CD8-positive, alpha-beta memory T cell (primary cell): ENCODE data around the gene SCAP. TPM values are rescaled to one million over a fixed set of nuclear protein-coding genes. Genes with fewer than 3 reads are reported as not detected.

Source experiments
- CTCF ChIA-PET: fragments of 350-600 bp; sonication (Branson Sonifier 250); formaldehyde crosslinking; loops from one replicate; lab custom pipeline; 2021; ENCODE audit warnings: antibody characterized with exemption; lab: Charles Lee
- POLR2A ChIA-PET: fragments of 350-600 bp; sonication (Branson Sonifier 250); formaldehyde crosslinking; loops from one replicate; lab custom pipeline; 2021; ENCODE audit warnings: antibody characterized with exemption; lab: Charles Lee
- DNase-seq, 5 donors: peaks; one replicate each; pipeline versions ENCODE4 v3.0.0 to v3.0.0-alpha.2; 2020 to 2022; ENCODE audit warnings: mixed read lengths in 1 of 5
- H3K27ac ChIP-seq: one replicate; pipeline ENCODE4 v1.7.0; 2013; ENCODE audit warnings: low read depth, mild to moderate bottlenecking, low read length, moderate library complexity
- H3K27me3 ChIP-seq: 2 replicates; pipeline ENCODE4 v1.7.0; 2013; ENCODE audit warnings: low read length, mild to moderate bottlenecking; ENCODE audit not compliant: insufficient read depth, poor library complexity, severe bottlenecking
- H3K36me3 ChIP-seq: 2 replicates; pipeline ENCODE4 v1.7.0; 2013; ENCODE audit warnings: mild to moderate bottlenecking, low read length, moderate library complexity; ENCODE audit not compliant: insufficient read depth
- H3K4me1 ChIP-seq: 2 replicates; pipeline ENCODE4 v1.7.0; 2013; ENCODE audit warnings: mild to moderate bottlenecking, low read length, moderate library complexity; ENCODE audit not compliant: insufficient read depth
- H3K4me3 ChIP-seq: 2 replicates; pipeline ENCODE4 v1.7.0; 2013; ENCODE audit warnings: mild to moderate bottlenecking, low read length
- H3K9me3 ChIP-seq: 2 replicates; pipeline ENCODE4 v1.7.0; 2013; ENCODE audit warnings: mild to moderate bottlenecking, low read length
- H3K27ac Mint-ChIP-seq, 8 donors: one replicate each; pipeline ENCODE4 v1.8.0; 2020 to 2021; ENCODE audit warnings: mixed read lengths in 8 of 8, mild to moderate bottlenecking in 6 of 8, inconsistent platforms in 3 of 8, moderate library complexity in 3 of 8
- H3K27me3 Mint-ChIP-seq, 2 donors: one replicate each; pipeline ENCODE4 v1.8.0; 2020 to 2021; ENCODE audit warnings: mixed read lengths in 2 of 2, mild to moderate bottlenecking in 1 of 2, moderate library complexity in 1 of 2
- H3K36me3 Mint-ChIP-seq, 3 donors: one replicate each; pipeline ENCODE4 v1.8.0; 2020 to 2021; ENCODE audit warnings: mixed read lengths in 3 of 3, inconsistent platforms in 1 of 3, mild to moderate bottlenecking in 1 of 3
- H3K4me1 Mint-ChIP-seq, 3 donors: one replicate each; pipeline ENCODE4 v1.8.0; 2020 to 2021; ENCODE audit warnings: mixed read lengths in 3 of 3, inconsistent platforms in 1 of 3, mild to moderate bottlenecking in 1 of 3
- H3K4me3 Mint-ChIP-seq, 7 donors: one replicate each; pipeline ENCODE4 v1.8.0; 2020 to 2021; ENCODE audit warnings: mixed read lengths in 7 of 7, mild to moderate bottlenecking in 6 of 7, moderate library complexity in 4 of 7, inconsistent platforms in 2 of 7
- H3K9me3 Mint-ChIP-seq, 5 donors: one replicate each; pipeline ENCODE4 v1.8.0; 2020 to 2022; ENCODE audit warnings: mixed read lengths in 5 of 5, mild to moderate bottlenecking in 3 of 5, moderate library complexity in 2 of 5, inconsistent platforms in 1 of 5
- polyA plus RNA-seq: library from polyadenylated mRNA; unstranded; fragments of 300-500 nt; fragmentation: Illumina TruSeq; gene quantifications from one replicate; pipeline ENCODE4 v1.2.3, GENCODE V29; 2021
- total RNA-seq, 2 experiments: library from RNA; stranded (reverse); gene quantifications; one replicate each; pipeline ENCODE4 v1.2.3, GENCODE V29; 2021

The SCAP gene
- total and polyA plus RNA-seq, 3 experiments from 2014 or later: 60.3 to 73.4 (median 66.4) TPM

DNA sequence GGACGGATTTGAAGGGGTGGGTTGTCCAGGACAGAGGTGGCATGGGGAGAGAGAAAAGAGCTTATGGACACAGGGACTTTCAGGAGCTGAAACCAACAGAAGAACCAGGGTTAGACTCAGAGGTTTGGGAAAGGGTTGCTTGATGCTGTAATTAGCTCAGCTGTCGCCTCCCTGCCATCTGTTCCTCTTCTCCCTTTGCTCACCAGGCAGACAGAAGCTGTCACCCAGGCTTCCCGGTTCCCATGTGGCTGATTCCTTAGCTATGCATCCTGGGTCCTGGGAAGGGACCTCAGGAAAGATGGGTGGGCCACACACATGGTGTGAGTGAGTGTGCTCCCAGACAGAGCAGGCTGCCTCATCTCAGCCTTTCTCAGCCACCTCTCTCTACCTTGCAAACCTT is 80.9 kb downstream of the SCAP start:
- Mint-ChIP-seq H3K27ac (peak overlapping the region in 7 of 8 donors; percentile 6 to 92 (median 63)), H3K4me3 (no peak overlapping the region), H3K4me1 (peaks cover 25 to 56% (median 41%) of the 10 kb centered on the region in 3 donors), H3K9me3 (no peaks in the 10 kb centered on the region), H3K36me3 (peaks cover 0 to 57% (median 8%) of the 10 kb centered on the region in 3 donors), H3K27me3 (no peaks in the 10 kb centered on the region)
- Histone ChIP-seq H3K27me3 (no peaks in the 10 kb centered on the region), H3K4me1 (peaks cover 8% of the 10 kb centered on the region), H3K4me3 (no peak overlapping the region), H3K9me3 (no peaks in the 10 kb centered on the region), H3K36me3 (peaks cover 15% of the 10 kb centered on the region), H3K27ac (no peak overlapping the region)
- no peak for DNase-seq
- ChIA-PET POLR2A (no interaction called here), CTCF (no interaction called here)

DNA sequence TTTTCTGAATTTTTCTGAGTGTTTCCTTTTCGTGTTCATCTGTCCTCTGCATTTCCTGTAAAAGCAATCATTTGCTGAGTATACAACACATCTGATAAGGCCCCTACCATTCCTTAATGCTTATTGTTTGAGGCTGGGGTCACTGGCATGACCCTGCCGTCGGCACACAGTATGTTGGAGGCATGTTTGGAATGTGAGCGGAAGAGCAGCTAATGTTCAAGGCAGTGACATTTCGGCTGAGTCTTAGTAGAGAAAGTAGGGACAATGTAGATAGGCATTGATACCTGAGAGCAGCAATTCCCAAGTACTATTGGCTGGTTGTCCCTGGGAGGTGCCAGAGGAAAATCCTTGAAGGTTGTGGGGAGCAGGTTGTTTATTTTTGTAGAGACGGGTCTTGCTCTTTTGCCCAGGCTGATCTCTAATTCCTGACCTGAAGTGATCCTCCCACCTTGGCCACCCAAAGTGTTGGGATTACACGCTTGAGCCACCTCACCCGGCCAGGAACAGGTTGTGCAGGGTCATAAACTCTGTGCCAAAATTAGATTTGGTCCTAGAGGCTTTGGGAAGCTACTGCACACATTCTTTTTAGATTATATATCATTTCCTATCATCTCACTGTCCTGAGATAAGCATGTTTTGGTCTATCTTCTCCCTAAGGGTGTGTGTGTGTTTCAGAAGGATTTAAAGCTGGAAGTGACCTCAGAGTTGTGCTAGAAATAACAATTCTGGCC is 81.4 kb downstream of the SCAP start:
- Histone ChIP-seq H3K4me1 (peaks cover 8% of the 10 kb centered on the region), H3K4me3 (no peak overlapping the region), H3K27me3 (no peaks in the 10 kb centered on the region), H3K36me3 (peaks cover 15% of the 10 kb centered on the region), H3K9me3 (no peaks in the 10 kb centered on the region), H3K27ac (no peak overlapping the region)
- ChIA-PET CTCF (no interaction called here), POLR2A (no interaction called here)
- Mint-ChIP-seq H3K9me3 (no peaks in the 10 kb centered on the region), H3K27me3 (no peaks in the 10 kb centered on the region), H3K4me3 (no peak overlapping the region), H3K27ac (peak overlapping the region in 7 of 8 donors; percentile 58 to 92 (median 63)), H3K36me3 (peaks cover 0 to 51% (median 8%) of the 10 kb centered on the region in 3 donors), H3K4me1 (peaks cover 24 to 55% (median 41%) of the 10 kb centered on the region in 3 donors)
- no peak for DNase-seq

DNA sequence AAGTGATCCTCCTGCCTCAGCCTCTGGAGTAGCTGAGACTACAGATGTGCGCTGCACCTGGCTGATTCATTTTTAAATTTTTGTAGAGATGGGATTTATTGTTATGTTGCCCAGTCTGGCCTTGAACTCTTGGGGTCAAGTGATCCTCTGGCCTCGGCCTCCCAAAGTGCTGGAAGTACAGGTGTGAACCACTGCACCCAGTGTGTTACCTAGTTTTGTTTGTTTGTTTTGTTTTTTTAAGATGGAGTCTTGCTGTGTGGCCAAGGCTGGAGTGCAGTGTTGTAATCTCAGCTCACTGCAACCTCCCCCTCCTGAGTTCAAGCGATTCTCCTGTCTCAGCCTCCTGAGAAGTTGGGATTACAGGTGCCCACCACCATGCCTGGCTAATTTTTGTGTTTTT is 82.8 kb downstream of the SCAP start:
- no peaks in the 10 kb centered on the region for H3K27me3 Mint-ChIP-seq
- peaks cover 0 to 43% (median 9%) of the 10 kb centered on the region in 3 donors for H3K36me3 Mint-ChIP-seq
- H3K4me3 Mint-ChIP-seq: peak overlapping the region in 1 of 7 donors; percentile 9
- H3K27me3 ChIP-seq: no peaks in the 10 kb centered on the region
- CTCF ChIA-PET: no interaction called here
- H3K4me1 Mint-ChIP-seq: peaks cover 24 to 54% (median 41%) of the 10 kb centered on the region in 3 donors
- no peaks in the 10 kb centered on the region for H3K9me3 Mint-ChIP-seq
- H3K9me3 ChIP-seq: no peaks in the 10 kb centered on the region
- DNase-seq: no peak
- no peak overlapping the region for H3K27ac ChIP-seq
- POLR2A ChIA-PET: no interaction called here
- peaks cover 8% of the 10 kb centered on the region for H3K4me1 ChIP-seq
- H3K27ac Mint-ChIP-seq: peak overlapping the region in 6 of 8 donors; percentile 21 to 90 (median 50)
- peaks cover 9% of the 10 kb centered on the region for H3K36me3 ChIP-seq
- H3K4me3 ChIP-seq: no peak overlapping the region

DNA sequence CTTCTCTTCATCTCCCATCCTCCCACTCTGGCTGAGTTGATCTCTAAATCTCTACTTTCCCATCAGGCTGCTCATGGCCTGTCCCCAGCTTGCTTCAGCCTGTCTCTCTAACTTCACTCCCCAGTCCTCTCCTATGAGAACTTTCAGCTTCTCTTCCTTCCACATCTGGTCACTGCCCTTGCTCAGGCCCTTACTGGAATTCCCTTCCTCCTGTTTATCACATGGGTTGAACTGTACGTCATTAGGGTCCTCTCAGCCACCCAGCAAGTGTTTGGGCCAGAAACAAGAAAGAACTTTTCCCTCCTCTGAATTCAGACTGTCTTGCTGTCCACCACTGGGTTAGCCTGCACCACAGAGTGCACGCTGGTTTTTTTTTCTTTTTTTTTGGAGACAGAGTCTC is 89.9 kb downstream of the SCAP start:
- Mint-ChIP-seq H3K4me1 (peaks cover 37 to 59% (median 45%) of the 10 kb centered on the region in 3 donors), H3K4me3 (peak overlapping the region in 1 of 7 donors; percentile 74), H3K27me3 (peaks cover 0 to 1% of the 10 kb centered on the region in 2 donors), H3K27ac (peak overlapping the region in 4 of 8 donors; percentile 12 to 80 (median 40)), H3K9me3 (no peaks in the 10 kb centered on the region), H3K36me3 (peaks cover 0 to 50% (median 12%) of the 10 kb centered on the region in 3 donors)
- Histone ChIP-seq H3K4me3 (no peak overlapping the region), H3K4me1 (peaks cover 15% of the 10 kb centered on the region), H3K27ac (no peak overlapping the region), H3K36me3 (peaks cover 3% of the 10 kb centered on the region), H3K9me3 (no peaks in the 10 kb centered on the region), H3K27me3 (no peaks in the 10 kb centered on the region)
- CTCF ChIA-PET: no interaction called here
- POLR2A ChIA-PET: no interaction called here
- DNase-seq: no peak

DNA sequence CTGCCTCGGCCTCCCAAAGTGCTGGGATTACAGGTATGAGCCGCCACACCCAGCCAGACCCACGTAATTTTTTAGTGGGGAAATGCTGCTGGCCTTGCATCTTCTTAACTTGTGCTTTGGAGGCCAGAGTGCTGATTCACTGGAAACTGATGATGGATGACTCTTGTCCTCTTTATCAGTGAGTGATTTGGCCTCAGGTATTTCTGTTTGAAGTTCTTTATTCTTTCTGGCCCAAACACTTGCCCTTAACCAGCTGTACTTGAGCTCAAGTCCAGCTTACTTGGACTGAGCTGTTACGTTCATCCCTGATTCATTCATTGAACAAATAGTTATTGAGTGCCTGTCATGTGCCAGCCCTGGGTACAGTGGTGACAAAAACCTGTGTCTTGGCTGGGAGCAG is 90.7 kb downstream of the SCAP start:
- no peak overlapping the region for H3K4me3 ChIP-seq
- H3K27ac Mint-ChIP-seq: peak overlapping the region in 1 of 8 donors; percentile 12
- peaks cover 0 to 51% (median 9%) of the 10 kb centered on the region in 3 donors for H3K36me3 Mint-ChIP-seq
- ChIA-PET CTCF (no interaction called here), POLR2A (no interaction called here)
- peaks cover 3% of the 10 kb centered on the region for H3K36me3 ChIP-seq
- H3K27ac ChIP-seq: no peak overlapping the region
- H3K4me1 Mint-ChIP-seq: peaks cover 42 to 61% (median 47%) of the 10 kb centered on the region in 3 donors
- no peaks in the 10 kb centered on the region for H3K27me3 ChIP-seq
- no peak overlapping the region for H3K4me3 Mint-ChIP-seq
- H3K9me3 ChIP-seq: no peaks in the 10 kb centered on the region
- no peak for DNase-seq
- H3K4me1 ChIP-seq: peaks cover 18% of the 10 kb centered on the region
- H3K9me3 Mint-ChIP-seq: no peaks in the 10 kb centered on the region
- H3K27me3 Mint-ChIP-seq: peaks cover 0 to 1% of the 10 kb centered on the region in 2 donors

DNA sequence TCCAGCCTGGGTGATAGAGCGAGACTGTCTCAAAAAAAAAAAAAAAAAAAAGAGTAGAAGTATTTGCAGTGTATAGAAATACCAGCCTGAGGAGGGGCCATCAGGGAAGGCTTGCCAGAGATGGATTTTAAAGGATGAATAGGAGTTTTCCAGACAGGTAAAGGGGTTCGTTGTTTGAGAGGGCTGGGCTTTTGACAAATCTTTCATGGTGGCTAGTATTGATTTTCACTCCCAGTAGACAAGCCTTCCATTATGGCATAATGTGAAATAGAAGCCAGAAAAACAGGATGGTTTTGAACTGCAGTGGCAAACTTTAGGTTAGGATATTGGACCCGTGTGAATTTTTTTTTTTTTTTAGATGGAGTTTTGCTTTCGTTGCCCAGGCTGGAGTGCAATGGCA is 91.3 kb downstream of the SCAP start:
- no peak overlapping the region for H3K4me3 Mint-ChIP-seq
- peaks cover 0 to 51% (median 9%) of the 10 kb centered on the region in 3 donors for H3K36me3 Mint-ChIP-seq
- H3K4me1 Mint-ChIP-seq: peaks cover 47 to 66% (median 53%) of the 10 kb centered on the region in 3 donors
- Histone ChIP-seq H3K4me1 (peaks cover 24% of the 10 kb centered on the region), H3K27me3 (no peaks in the 10 kb centered on the region), H3K27ac (no peak overlapping the region), H3K9me3 (no peaks in the 10 kb centered on the region), H3K36me3 (peaks cover 3% of the 10 kb centered on the region), H3K4me3 (no peak overlapping the region)
- peak overlapping the region in 1 of 8 donors; percentile 52 for H3K27ac Mint-ChIP-seq
- DNase-seq: no peak
- H3K9me3 Mint-ChIP-seq: no peaks in the 10 kb centered on the region
- ChIA-PET CTCF (no interaction called here), POLR2A (no interaction called here)
- peaks cover 0 to 1% of the 10 kb centered on the region in 2 donors for H3K27me3 Mint-ChIP-seq

DNA sequence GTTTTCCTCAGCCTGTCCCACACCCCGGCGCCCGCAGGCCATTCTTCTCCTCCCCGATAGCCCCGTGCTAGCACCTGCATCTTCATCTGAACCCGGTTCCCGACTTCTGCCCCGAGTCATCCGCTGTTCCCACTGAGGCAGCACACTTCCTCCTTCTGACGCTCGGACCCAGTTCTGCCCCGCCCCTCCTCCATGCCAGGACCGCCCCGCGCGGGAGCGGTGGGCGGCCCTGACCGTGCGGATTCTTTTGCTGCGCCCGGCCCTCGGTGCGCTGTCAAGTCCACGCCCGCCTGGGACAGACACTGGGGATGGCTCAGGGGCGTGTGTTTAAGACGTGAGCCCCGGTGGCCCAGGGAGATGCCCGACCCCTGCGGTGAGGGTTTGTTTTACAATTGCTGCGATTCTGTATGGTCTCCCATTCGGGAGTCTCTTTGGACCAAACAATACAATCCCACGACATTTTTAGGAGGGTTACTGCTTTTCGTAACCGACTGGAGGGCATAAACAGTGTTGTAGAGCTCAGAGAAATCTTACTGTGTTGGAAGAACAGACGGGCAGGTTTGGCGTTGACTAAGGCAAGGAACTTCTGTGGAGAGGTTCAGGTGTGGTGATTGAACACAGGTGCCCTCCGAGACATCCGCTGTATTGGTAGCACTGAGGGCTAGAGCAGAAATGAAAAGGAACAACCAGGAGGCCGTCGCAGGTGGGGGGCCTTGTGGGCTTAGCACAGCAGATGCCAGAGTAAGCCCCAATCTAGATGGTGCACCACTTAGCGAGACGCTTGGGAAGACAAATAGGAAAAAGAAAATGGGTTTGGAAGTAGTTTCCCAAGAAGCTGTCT is 94.2 kb downstream of the SCAP start:
- DNase-seq: peak; percentile 63 to 74 (median 65)

More for the DNA sequence above, 94.2 kb downstream of the SCAP start:
- Mint-ChIP-seq H3K27ac (peak overlapping the region; percentile 88 to 100 (median 100)), H3K27me3 (peaks cover 0 to 1% of the 10 kb centered on the region in 2 donors), H3K36me3 (peaks cover 0 to 35% (median 6%) of the 10 kb centered on the region in 3 donors), H3K9me3 (no peaks in the 10 kb centered on the region), H3K4me3 (peak overlapping the region; percentile 88 to 100 (median 99)), H3K4me1 (peaks cover 43 to 64% (median 43%) of the 10 kb centered on the region in 3 donors)
- ChIA-PET CTCF (interaction anchor here (1.3 to 1.5 kb wide), 2 partner anchors 95 to 408 kb away, joined by 3 to 4 read pairs; no protein-coding TSS in a partner anchor), POLR2A (interaction anchor here (0.5 to 1.7 kb wide), 4 partner anchors 132 to 400 kb away, joined by 3 to 6 read pairs (median 4); partner anchors contain the start of genes ELP6, SETD2 and SMARCC1)
- Histone ChIP-seq H3K4me3 (peak overlapping the region; percentile 78), H3K36me3 (no peaks in the 10 kb centered on the region), H3K27me3 (no peaks in the 10 kb centered on the region), H3K27ac (peak overlapping the region; percentile 98), H3K4me1 (peaks cover 28% of the 10 kb centered on the region), H3K9me3 (no peaks in the 10 kb centered on the region)
